GM18520 (cell line): ENCODE data around the gene TGM6.
A peak's percentile ranks its signal among the peaks of the same experiment; 100 is the strongest.

Experiments
- ATAC-seq: cut with Tn5 transposase; IDR thresholded peaks from one replicate; pipeline ENCODE4 v1.9.1; 2021; ENCODE audit not compliant: unreplicated experiment

Gene TGM6

DNA sequence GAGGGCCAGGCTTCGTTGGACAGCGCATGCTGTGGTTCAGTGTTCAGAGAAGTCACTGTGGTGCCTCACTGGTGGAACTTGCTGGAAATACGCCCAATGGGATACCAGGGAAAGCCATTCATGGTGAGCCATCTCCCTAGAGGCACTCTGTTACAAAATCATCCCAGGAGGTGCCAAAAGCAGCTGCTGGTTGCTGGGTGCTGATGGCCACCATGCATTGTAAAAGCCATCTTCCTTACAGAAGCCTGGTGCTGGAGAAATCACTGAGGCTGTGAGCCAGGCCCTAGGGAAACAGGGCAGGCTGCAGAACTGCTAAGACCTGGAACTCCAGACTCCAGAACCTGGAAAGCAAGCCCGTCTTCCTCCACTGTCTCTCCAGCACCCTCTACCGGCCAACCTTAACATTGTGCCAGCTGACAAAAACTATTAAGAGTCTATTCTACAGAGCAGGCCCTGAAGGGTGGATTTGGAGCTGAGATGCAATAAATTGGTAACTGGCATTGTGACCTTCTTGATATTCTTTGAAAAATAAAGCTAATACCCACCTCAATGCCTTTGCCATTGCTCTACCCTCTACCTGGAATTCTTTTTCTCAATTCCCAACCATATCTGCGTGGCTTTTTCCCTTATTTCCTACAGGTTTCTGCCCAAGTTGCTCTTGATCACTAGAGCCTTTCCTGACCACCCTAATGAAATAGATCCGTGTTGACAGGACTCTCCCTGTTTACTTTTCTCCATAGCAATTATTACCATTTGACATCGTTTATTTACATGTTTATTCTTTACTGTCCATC is 71.4 kb downstream of the TGM6 start:
- ATAC-seq, result no peak

DNA sequence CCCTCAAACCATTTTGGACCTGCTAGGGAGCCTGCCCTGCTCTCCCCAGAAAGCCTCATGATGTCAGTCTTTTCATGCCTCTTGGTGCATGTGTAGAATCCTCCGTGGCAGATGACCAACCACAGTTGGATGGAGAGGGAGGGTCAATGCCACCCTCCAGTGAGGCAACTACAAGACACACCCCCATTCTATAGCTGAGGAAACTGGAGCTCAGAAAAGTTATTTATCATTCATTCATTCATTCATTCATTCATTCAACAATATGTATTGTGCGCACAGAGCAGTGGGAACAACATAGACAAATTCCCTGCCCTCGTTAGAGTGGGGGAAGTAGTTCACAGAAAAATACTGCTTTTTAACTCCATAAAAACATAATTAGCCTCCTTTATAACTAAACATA is 73.1 kb downstream of the TGM6 start:
- no peak for ATAC-seq

DNA sequence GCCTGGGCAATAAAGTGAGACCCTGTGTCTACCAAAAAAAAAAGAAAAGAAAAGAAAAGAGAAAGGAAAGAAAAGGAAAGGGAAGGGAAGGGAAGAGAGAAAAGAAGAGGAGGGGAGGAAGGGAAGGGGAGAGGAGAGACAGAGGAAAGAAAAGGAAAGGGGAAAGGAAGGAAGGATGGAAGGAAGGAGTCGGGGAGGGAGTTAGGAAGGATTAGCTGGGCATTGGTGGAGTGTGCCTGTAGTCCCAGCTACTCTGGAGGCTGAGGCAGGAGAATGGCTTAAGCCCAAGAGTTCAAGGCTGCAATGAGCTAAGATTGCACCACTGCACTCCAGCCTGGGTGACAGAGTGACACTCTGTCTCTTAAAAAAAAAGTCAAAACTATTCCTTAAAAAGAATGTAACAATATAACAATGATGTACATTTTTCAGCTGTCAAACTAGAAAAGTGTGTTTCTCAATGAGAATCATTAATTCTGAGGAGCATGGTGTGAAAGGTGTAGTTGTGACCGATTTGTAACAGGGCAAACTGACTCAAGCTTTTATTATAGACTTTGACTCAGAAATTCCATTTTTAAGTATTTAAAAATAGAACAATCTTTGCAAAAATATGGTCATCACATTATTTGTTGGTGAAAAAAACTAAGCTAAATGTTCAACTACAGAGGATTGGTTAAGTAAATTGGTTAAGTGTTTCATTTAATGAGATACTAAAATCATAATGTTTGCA is 75.2 kb downstream of the TGM6 start:
- ATAC-seq, result no peak

- ATAC-seq, result no peak
These were observed 78.3 kb downstream of the TGM6 start for GRCh38 chr20:2458919-2459499.

DNA sequence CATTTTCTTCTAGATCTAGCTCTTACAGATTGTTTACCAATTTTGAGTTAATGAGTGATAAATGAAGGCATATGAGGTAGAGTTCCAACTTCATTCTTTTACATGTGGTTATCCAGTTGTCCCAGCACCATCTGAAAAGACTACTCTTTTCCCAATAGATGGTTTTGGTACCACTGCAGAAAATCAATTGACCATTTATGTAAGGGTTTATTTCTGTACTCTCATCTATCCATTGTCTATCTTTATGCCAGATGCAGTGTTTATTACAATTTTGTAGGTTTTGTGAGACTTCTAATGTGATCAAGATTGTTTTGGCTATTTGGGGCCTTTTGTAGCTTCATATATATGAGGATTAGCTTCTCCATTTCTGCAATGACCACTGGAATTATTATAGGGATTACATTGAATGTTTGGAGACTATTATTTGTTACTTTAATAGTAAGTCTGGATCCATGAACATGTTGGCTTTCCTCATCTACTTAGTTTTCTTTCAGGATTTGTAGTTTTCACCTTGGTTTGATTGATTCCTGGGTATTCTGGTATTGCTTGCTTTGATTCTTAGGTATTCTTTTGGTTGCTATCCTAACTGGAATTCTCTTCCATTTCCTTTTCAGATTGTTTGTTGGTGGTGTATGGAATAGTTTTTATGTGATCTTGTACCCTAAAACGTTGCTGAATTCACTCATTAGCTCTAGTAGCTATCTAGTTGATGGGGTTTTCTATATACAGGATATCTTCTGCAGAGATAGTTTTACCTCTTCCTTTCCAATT is 79.5 kb downstream of the TGM6 start:
- ATAC-seq, result no peak

DNA sequence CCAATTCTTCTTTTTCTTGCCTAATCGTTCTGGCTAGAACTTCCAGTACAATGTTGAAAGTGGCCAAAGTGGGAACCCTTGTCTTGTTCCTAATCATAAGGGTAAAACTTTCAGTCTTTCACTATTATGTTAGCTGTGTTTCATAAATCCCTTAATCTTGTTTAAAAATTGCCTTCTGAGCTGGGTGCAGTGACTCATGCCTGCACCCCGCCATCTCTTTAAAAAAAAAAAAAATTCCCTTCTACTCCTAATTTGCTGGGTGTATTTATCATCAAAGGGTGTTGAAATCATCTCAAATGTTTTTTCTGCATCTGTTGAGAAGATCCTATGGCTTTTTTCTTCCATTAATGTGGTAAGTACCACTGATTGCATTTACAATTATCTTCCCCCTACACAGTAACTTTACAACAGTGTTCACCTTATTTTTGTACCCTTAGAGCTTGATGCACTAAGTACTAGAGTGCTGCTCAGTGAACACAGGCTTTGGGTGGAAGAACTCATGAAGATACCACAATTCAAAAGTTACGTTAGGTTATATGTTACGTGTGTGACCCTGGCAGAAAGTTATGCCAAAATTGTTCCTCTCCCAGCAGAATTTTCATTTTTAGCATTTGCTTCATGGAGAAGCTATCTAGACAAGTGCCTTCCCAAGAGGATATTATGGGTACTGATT is 80.2 kb downstream of the TGM6 start:
- no peak for ATAC-seq

DNA sequence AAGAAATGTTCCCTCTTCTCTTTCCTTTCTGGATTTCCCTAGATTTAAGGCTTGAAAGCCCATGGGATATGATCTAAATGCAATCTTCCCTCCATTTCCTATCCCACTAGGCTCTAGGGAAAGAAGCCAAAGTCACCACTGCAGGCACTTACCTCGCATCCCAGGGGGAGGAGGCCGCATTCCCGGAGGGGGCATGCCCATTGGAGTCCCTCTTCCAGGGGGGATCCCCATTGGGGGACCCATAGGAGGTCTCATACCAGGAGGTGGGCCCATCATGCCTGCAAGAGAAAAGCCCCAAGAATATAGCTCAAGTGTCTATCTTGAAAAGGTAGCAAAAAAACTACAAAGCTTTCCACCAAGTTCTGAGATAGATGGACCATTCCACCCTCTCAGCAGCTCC is 81.8 kb downstream of the TGM6 start:
- ATAC-seq, result no peak

DNA sequence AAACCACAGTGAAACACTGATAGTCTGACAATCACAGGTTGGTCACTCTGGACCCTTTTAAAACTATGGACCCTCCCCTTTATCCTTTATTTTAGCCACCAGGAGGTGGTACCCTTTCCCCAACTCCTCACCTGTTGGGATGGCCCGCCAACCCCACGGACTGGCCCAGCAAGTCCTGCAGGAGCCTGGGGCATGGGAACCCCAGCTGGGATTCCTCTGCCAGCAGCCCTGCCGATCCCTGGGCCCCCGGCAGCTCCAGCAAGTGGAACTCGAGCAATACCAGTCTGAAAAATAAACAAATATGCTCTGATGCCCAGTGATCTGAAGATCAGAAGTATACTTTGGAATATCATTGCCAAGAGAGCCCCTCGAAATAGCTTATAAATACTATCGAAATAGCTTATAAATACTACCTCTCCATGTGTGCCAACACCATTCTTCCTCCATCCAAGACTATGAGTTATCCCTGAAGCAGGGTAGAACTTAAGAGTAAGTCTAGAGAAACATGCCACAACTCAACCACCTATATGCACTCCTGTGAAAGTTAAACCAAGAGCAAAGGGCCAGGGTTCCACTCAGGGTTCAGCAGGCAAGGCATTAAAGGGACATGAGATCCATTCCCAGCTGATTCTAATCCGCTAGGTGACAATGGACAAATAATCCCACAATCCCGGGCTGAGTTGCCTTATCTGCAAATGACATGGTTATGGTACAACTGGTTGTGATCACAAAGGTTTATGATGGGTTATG is 83.1 kb downstream of the TGM6 start:
- ATAC-seq, result no peak

- no peak for ATAC-seq
These were observed 84.4 kb downstream of the TGM6 start for GRCh38 chr20:2465100-2465499.

- ATAC-seq, result no peak
These were observed 86.7 kb downstream of the TGM6 start for GRCh38 chr20:2467412-2467811.

DNA sequence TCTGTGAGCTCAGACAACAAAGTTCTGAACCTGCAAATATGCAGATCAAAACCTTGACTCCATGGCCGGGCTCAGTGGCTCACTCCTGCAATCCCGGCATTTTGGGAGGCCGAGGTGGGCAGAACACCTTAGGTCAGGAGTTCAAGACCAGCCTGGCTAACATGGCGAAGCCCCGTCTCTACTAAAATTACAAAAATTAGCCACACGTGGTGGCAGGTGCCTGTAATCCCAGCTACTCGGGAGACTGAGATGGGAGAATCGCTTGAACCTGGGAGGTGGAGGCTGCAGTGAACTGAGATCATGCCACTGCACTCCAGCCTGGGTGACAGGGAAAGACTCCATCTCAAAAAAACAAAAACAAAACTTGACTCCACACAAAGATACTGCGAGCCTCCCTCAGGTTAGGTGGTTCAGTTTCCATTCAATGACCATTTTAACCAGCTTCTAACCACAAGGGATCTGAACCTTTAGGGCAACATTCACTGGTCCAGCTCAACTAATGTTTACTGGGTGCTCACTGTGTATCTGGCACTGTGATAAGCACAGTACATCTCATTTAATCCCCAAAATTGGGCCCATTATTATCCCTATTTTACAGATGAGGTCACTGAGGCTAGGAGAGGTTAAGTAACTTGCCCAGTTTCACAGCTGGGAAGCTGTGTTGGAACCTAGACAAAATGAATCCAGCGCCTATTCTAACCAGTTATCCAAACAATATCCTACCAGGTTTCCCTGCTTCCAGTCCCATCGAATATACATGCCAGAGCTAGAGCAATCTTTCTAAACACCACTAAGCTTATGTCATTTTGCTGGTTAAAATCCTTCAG is 88.1 kb downstream of the TGM6 start:
- no peak for ATAC-seq

DNA sequence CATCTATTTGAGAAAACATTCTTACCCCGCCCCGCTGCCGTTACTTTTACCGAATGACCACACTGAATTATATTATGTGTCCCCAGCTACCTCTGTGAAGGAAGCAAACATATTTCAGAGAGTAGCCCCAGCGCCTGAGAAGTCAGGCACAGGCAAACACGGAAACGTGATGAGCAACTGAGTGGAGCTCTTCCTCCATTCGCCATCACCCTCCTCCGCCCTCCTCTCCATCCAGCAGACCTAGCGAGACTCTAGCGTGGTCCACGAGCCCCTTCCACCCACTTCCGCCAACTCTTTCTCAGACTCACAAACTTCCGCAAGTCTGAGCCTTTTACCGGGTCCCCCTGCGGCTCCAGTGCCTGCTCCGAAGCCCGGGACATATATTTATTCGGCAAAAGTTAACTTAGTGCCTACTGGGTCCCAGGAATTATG is 89.3 kb downstream of the TGM6 start:
- no peak for ATAC-seq

DNA sequence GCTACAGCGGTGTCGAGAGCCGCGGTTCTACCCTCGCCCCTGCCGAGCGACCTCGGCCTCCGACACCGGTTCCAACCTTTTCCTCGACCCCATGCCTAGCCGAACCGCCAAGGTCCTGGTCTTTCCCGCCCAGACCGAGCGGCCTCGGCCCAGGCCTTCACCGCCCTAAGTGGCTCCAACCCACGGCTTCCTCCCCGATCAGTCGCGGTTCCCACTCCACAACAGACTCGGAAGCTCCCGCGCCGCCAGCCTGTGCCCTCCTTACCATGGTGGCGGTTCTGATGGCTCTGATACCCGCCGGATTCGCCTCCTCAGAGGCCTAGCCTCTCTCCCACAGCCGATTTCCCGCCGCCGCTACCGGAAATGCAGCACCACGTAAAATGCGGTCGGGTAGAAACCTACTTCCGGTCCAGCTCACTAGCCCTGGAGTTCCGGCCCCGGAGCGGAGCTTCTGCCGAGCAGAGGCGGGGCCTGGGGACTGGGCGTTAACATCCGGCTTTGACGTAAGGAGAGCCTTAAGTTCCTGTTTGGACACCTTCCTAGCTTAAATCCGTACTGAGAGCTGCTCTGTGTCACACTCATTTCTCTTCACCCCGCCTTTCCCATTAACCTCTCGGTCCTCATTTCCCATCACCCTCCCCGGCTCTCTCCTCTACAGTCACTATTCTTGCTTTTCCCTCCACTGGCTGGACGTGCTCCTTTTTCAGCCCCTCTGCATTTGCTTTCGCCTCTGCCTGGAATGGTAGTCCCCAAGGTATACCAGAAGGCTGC is 89.9 kb downstream of the TGM6 start, which contains the start of gene SNRPB:
TSS of gene SNRPB (minus strand) at position 367 of the 771 bp plus-strand sequence. CDS start at position 268, 99 bp downstream.
- peak; percentile 91 for ATAC-seq

- ATAC-seq, result no peak
These were observed 92.8 kb downstream of the TGM6 start for GRCh38 chr20:2473516-2473915.

DNA sequence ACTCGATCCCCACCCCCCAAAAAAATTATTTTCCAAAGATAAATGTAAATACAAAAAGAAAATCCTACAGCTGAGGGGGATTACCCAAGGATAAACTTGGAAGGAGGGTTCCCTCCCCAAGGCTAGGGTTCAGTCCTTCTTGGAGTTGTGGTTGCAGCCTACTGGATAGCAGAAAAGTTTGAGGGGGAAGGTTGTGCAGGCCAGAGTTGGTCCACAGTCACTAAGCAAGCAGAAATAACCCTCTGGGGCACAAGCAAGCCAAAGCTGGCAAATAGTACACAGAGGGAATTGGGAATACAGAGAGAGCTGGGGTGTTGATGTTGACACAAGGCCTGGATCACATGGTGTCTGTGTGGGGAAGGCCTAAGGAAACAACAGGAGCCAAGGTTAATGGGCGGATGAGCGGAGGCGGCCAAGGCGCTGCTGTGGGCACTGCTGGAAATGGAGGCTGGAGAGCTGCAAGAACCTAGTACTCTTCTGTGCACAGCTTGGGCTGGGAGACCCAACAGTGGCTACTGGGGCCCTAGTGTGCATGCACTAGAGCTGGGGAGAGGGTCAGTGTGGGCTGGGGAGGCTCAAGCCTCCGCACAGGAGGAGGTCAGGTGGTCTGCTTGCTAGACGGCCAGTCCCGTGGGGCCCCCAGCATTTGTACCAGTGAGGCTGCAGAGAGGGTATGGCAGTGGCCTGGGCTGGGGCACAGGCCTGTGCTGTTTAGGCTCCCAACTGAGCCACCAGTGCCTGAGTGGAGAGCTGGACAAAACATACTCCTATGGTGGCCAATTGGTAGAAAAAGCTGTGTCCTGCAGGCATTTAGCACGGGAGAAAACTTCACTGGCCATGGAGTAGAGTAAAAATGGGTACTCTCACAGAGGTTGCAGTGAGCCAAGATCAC is 95.4 kb downstream of the TGM6 start:
- ATAC-seq, result no peak

DNA sequence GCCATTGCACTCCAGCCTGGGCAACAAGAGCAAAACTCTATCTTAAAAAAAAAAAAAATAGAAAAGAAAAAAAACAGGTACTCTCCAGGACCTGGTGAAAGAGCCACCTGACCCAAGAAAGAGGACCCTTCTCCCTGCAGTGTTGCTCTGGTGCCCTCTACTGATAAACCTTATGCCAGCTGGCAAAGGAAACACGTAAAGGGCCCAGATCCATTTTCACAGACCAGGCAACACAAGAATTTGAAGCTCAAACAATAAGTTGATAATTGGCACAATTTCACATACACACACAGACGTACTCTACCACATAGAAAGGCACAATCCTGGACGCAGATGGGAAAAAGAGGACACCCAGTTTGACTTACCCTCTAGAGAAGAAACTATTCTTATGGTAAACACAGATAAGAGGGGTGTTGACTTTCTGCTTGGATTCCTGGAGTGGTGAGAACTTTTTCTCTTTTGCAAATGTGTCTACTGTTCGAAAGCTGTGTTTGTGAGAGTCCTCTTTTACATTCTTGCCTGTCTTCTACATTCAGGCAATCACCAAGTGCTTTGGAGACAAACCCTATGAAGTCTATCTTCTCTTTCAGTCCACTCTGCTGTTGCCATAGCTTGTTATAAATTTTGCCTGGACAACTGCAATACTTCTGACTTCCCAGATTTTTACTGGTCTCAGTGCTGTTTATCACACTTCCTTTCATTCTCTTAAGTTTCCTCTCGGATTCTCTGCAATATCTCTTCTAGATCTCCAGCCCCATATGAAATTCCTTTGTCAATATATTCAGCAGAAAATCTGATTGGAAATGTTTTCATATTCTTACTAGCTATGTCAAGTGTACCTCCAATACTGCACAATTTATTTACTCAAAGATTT is 96.3 kb downstream of the TGM6 start:
- ATAC-seq, result no peak
